Measurements from ENCODE around the gene GALNT2.

The GALNT2 gene

GRCh38 chr1:230226007-230226800 is 159.2 kb downstream of the GALNT2 start:
- no peaks in the 10 kb centered on the region for H3K36me3 ChIP-seq (ENCODE audit: control insufficient read depth in 1 of 2, insufficient read depth in 2 of 2, low read length in 2 of 2)
- no peak overlapping the region for H3K9ac ChIP-seq (ENCODE audit: low read depth in 1 of 2, low read length in 2 of 2)
- no peaks in the 10 kb centered on the region for H3K9me3 ChIP-seq (ENCODE audit: control insufficient read depth in 1 of 2, low read length in 2 of 2)
- no peak overlapping the region for H3K4me3 ChIP-seq (ENCODE audit: low read depth in 1 of 2, low read length in 2 of 2)
- H3K4me1 ChIP-seq (ENCODE audit: control insufficient read depth in 1 of 2, insufficient read depth in 2 of 2, low read length in 2 of 2), result peaks cover 2 to 3% of the 10 kb centered on the region in 2 donors
- no peak overlapping the region for H3K27ac ChIP-seq (ENCODE audit: low read depth, low read length)
- no peaks in the 10 kb centered on the region for H3K27me3 ChIP-seq (ENCODE audit: control insufficient read depth in 1 of 2, insufficient read depth in 2 of 2, low read length in 2 of 2)

GRCh38 chr1:230226814-230227213 is 159.8 kb downstream of the GALNT2 start:
- Histone ChIP-seq H3K9me3 (ENCODE audit: control insufficient read depth in 1 of 2, low read length in 2 of 2) (no peaks in the 10 kb centered on the region), H3K4me1 (ENCODE audit: control insufficient read depth in 1 of 2, insufficient read depth in 2 of 2, low read length in 2 of 2) (peaks cover 5 to 9% of the 10 kb centered on the region in 2 donors), H3K27ac (ENCODE audit: low read depth, low read length) (no peak overlapping the region), H3K36me3 (ENCODE audit: control insufficient read depth in 1 of 2, insufficient read depth in 2 of 2, low read length in 2 of 2) (no peaks in the 10 kb centered on the region), H3K4me3 (ENCODE audit: low read depth in 1 of 2, low read length in 2 of 2) (no peak overlapping the region), H3K27me3 (ENCODE audit: control insufficient read depth in 1 of 2, insufficient read depth in 2 of 2, low read length in 2 of 2) (no peaks in the 10 kb centered on the region), H3K9ac (ENCODE audit: low read depth in 1 of 2, low read length in 2 of 2) (no peak overlapping the region)

DNA sequence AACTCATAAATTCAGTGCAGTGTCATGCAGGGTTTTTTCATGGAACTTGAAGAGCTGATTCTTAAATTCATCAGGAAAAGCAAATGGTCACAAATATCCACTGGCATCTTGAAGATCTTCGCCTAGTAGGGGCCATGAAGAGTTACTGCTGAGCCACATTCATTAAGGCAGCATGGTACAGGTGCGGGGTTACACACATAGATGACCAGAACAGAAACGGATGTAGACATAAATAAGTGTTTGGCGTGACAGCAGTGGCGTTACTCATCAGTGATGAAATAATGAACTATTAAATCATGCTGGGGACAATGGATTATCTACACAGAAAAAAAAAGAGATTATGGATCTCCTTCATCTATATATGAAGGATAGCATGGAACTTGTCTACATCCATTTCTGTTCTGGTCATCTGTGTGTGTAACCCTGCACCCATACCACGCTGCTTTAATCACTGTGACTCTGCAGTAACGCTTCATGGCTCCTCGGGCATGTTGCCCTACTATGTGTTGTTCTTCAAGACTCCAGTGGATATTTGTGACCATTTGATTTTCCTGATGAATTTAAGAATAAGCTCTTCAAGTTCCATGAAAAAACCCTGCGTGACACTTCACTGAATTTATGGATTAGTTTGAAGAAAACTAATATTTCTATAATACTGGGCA is 161.3 kb downstream of the GALNT2 start:
- Histone ChIP-seq H3K4me1 (ENCODE audit: control insufficient read depth in 1 of 2, insufficient read depth in 2 of 2, low read length in 2 of 2) (peaks cover 5 to 16% of the 10 kb centered on the region in 2 donors), H3K27ac (ENCODE audit: low read depth, low read length) (no peak overlapping the region), H3K4me3 (ENCODE audit: low read depth in 1 of 2, low read length in 2 of 2) (no peak overlapping the region), H3K27me3 (ENCODE audit: control insufficient read depth in 1 of 2, insufficient read depth in 2 of 2, low read length in 2 of 2) (no peaks in the 10 kb centered on the region), H3K9ac (ENCODE audit: low read depth in 1 of 2, low read length in 2 of 2) (no peak overlapping the region), H3K9me3 (ENCODE audit: control insufficient read depth in 1 of 2, low read length in 2 of 2) (no peaks in the 10 kb centered on the region), H3K36me3 (ENCODE audit: control insufficient read depth in 1 of 2, insufficient read depth in 2 of 2, low read length in 2 of 2) (no peaks in the 10 kb centered on the region)

DNA sequence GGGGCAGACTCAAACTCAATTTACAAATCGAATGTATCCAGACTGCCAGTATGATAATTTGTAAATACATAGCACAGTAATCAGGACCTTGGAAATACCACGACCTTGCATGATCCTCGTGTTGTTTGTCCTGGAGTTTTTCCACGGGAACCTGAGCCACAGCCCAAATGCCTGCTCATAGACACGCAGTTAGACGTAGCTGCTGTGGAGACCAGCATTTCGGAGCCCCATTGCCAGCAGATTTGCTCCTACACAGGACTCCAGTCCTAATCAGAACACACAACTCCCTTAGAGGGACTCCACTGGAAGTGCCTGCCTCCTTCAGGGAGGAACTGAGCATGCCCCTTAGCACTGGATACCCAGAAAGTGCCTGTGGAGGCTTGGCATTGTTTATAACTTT is 163.2 kb downstream of the GALNT2 start:
- peaks cover 5 to 16% of the 10 kb centered on the region in 2 donors for H3K4me1 ChIP-seq (ENCODE audit: control insufficient read depth in 1 of 2, insufficient read depth in 2 of 2, low read length in 2 of 2)
- H3K9me3 ChIP-seq (ENCODE audit: control insufficient read depth in 1 of 2, low read length in 2 of 2), result no peaks in the 10 kb centered on the region
- no peaks in the 10 kb centered on the region for H3K36me3 ChIP-seq (ENCODE audit: control insufficient read depth in 1 of 2, insufficient read depth in 2 of 2, low read length in 2 of 2)
- no peaks in the 10 kb centered on the region for H3K27me3 ChIP-seq (ENCODE audit: control insufficient read depth in 1 of 2, insufficient read depth in 2 of 2, low read length in 2 of 2)
- no peak overlapping the region for H3K9ac ChIP-seq (ENCODE audit: low read depth in 1 of 2, low read length in 2 of 2)
- H3K27ac ChIP-seq (ENCODE audit: low read depth, low read length), result no peak overlapping the region
- no peak overlapping the region for H3K4me3 ChIP-seq (ENCODE audit: low read depth in 1 of 2, low read length in 2 of 2)

- Histone ChIP-seq H3K9ac (ENCODE audit: low read depth in 1 of 2, low read length in 2 of 2) (no peak overlapping the region), H3K4me3 (ENCODE audit: low read depth in 1 of 2, low read length in 2 of 2) (no peak overlapping the region), H3K9me3 (ENCODE audit: control insufficient read depth in 1 of 2, low read length in 2 of 2) (no peaks in the 10 kb centered on the region), H3K27me3 (ENCODE audit: control insufficient read depth in 1 of 2, insufficient read depth in 2 of 2, low read length in 2 of 2) (no peaks in the 10 kb centered on the region), H3K4me1 (ENCODE audit: control insufficient read depth in 1 of 2, insufficient read depth in 2 of 2, low read length in 2 of 2) (peaks cover 5 to 16% of the 10 kb centered on the region in 2 donors), H3K27ac (ENCODE audit: low read depth, low read length) (no peak overlapping the region), H3K36me3 (ENCODE audit: control insufficient read depth in 1 of 2, insufficient read depth in 2 of 2, low read length in 2 of 2) (no peaks in the 10 kb centered on the region)
Measured at GRCh38 chr1:230230948-230231773, 164.1 kb downstream of the GALNT2 start.

- Histone ChIP-seq H3K9ac (ENCODE audit: low read depth in 1 of 2, low read length in 2 of 2) (no peak overlapping the region), H3K27me3 (ENCODE audit: control insufficient read depth in 1 of 2, insufficient read depth in 2 of 2, low read length in 2 of 2) (no peaks in the 10 kb centered on the region), H3K36me3 (ENCODE audit: control insufficient read depth in 1 of 2, insufficient read depth in 2 of 2, low read length in 2 of 2) (no peaks in the 10 kb centered on the region), H3K27ac (ENCODE audit: low read depth, low read length) (no peak overlapping the region), H3K4me3 (ENCODE audit: low read depth in 1 of 2, low read length in 2 of 2) (no peak overlapping the region), H3K9me3 (ENCODE audit: control insufficient read depth in 1 of 2, low read length in 2 of 2) (no peaks in the 10 kb centered on the region), H3K4me1 (ENCODE audit: control insufficient read depth in 1 of 2, insufficient read depth in 2 of 2, low read length in 2 of 2) (peaks cover 5 to 16% of the 10 kb centered on the region in 2 donors)
Measured at GRCh38 chr1:230231774-230232145, 164.7 kb downstream of the GALNT2 start.

DNA sequence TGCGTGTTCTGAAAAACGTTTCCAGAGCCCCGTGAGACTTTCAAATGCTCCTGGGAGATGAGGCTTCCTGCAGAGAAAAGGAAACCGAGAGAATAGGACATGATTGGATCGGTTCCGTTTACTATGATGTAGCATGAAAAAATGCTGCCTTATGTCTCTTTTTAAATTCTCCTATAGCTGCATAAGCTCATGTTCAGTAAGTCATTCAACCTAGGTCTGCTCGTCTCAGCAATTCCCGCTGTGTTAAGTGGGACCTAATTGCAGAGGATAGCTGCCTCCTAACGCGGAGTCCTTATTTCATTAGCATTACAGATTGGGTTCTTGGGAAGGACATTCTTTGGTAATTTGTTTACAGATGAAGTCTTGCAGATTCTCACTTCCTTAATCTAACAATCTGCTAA is 165.3 kb downstream of the GALNT2 start:
- Histone ChIP-seq H3K36me3 (ENCODE audit: control insufficient read depth in 1 of 2, insufficient read depth in 2 of 2, low read length in 2 of 2) (peaks cover 0 to 5% of the 10 kb centered on the region in 2 donors), H3K4me3 (ENCODE audit: low read depth in 1 of 2, low read length in 2 of 2) (no peak overlapping the region), H3K9ac (ENCODE audit: low read depth in 1 of 2, low read length in 2 of 2) (no peak overlapping the region), H3K27ac (ENCODE audit: low read depth, low read length) (no peak overlapping the region), H3K4me1 (ENCODE audit: control insufficient read depth in 1 of 2, insufficient read depth in 2 of 2, low read length in 2 of 2) (peaks cover 5 to 16% of the 10 kb centered on the region in 2 donors), H3K27me3 (ENCODE audit: control insufficient read depth in 1 of 2, insufficient read depth in 2 of 2, low read length in 2 of 2) (no peaks in the 10 kb centered on the region), H3K9me3 (ENCODE audit: control insufficient read depth in 1 of 2, low read length in 2 of 2) (no peaks in the 10 kb centered on the region)

- Histone ChIP-seq H3K9me3 (ENCODE audit: control insufficient read depth in 1 of 2, low read length in 2 of 2) (no peaks in the 10 kb centered on the region), H3K27me3 (ENCODE audit: control insufficient read depth in 1 of 2, insufficient read depth in 2 of 2, low read length in 2 of 2) (no peaks in the 10 kb centered on the region), H3K4me3 (ENCODE audit: low read depth in 1 of 2, low read length in 2 of 2) (no peak overlapping the region), H3K36me3 (ENCODE audit: control insufficient read depth in 1 of 2, insufficient read depth in 2 of 2, low read length in 2 of 2) (peaks cover 0 to 15% of the 10 kb centered on the region in 2 donors), H3K4me1 (ENCODE audit: control insufficient read depth in 1 of 2, insufficient read depth in 2 of 2, low read length in 2 of 2) (peaks cover 5 to 16% of the 10 kb centered on the region in 2 donors), H3K9ac (ENCODE audit: low read depth in 1 of 2, low read length in 2 of 2) (no peak overlapping the region), H3K27ac (ENCODE audit: low read depth, low read length) (no peak overlapping the region)
Measured at GRCh38 chr1:230233786-230234185, 166.7 kb downstream of the GALNT2 start.

DNA sequence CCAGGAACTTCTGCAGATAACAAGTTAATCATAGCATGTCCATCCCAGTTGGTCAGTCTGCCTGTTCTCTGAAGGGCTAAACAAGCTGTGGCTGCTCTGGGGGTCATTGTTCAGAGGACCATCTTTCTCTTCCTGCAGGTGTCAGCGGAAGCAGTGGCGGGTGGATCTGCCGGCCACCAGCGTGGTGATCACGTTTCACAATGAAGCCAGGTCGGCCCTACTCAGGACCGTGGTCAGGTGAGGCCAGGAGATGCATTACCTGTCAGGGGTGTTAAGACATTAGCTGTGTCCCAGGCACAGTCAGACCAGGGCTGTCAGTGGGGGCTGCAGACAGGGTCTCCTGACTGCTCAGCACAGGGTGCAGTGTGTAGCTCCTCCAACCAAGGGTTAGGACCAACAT is 168.8 kb downstream of the GALNT2 start:
- peaks cover 0 to 15% of the 10 kb centered on the region in 2 donors for H3K36me3 ChIP-seq (ENCODE audit: control insufficient read depth in 1 of 2, insufficient read depth in 2 of 2, low read length in 2 of 2)
- no peak overlapping the region for H3K9ac ChIP-seq (ENCODE audit: low read depth in 1 of 2, low read length in 2 of 2)
- peaks cover 5 to 16% of the 10 kb centered on the region in 2 donors for H3K4me1 ChIP-seq (ENCODE audit: control insufficient read depth in 1 of 2, insufficient read depth in 2 of 2, low read length in 2 of 2)
- no peak overlapping the region for H3K27ac ChIP-seq (ENCODE audit: low read depth, low read length)
- no peaks in the 10 kb centered on the region for H3K9me3 ChIP-seq (ENCODE audit: control insufficient read depth in 1 of 2, low read length in 2 of 2)
- H3K4me3 ChIP-seq (ENCODE audit: low read depth in 1 of 2, low read length in 2 of 2), result no peak overlapping the region
- no peaks in the 10 kb centered on the region for H3K27me3 ChIP-seq (ENCODE audit: control insufficient read depth in 1 of 2, insufficient read depth in 2 of 2, low read length in 2 of 2)
